Astrocyte (in vitro differentiated cells and primary cell): ENCODE measurements around the gene IFT172.

ENCODE experiments used
- CTCF ChIP-seq: IDR thresholded peaks from 2 replicates; pipeline ENCODE4 v1.5.1; 2011; ENCODE audit warnings: low read depth, mild to moderate bottlenecking, inconsistent platforms, low read length, moderate library complexity; ENCODE audit not compliant: insufficient read depth
- EZH2 ChIP-seq: IDR thresholded peaks from 2 replicates; pipeline ENCODE4 v1.6.1; 2012; ENCODE audit warnings: mild to moderate bottlenecking, low read length, inconsistent platforms; ENCODE audit not compliant: insufficient read depth

GRCh38 chr2:27446057-27446456 lies 43.5 kb downstream of the IFT172 start:
- no peak for TF ChIP-seq CTCF
- TF ChIP-seq EZH2, result no peak
